Keratinocyte (primary cell): ENCODE results near the gene SYNE4. TPM values are rescaled to one million over a fixed set of nuclear protein-coding genes. Genes with fewer than 3 reads are reported as not detected.

Source experiments
- DNase-seq: peaks from one replicate; pipeline ENCODE4 v3.0.0-alpha.2; 2011; ENCODE audit warnings: low read depth, missing footprints, low spot score
- FAIRE-seq: peaks from 2 replicates; lab custom pipeline; 2011; peaks lifted over from hg19 to GRCh38; lab: Jason Lieb, UNC
- H2AFZ ChIP-seq: 2 replicates; pipeline ENCODE4 v1.6.0; 2012; ENCODE audit warnings: low read length, control low read depth, inconsistent platforms; ENCODE audit not compliant: control insufficient read depth
- H3K27ac ChIP-seq: 2 replicates; pipeline ENCODE4 v1.5.1; 2011; ENCODE audit warnings: low read length; ENCODE audit not compliant: control insufficient read depth, insufficient read depth
- H3K27me3 ChIP-seq: 3 replicates; pipeline ENCODE4 v1.6.0; 2011; ENCODE audit warnings: low read length; ENCODE audit not compliant: control insufficient read depth, insufficient read depth; ENCODE audit errors: extremely low read depth
- H3K36me3 ChIP-seq, 2 experiments: 2 replicates in 1 of 2; 3 replicates in 1 of 2; pipeline ENCODE4 v1.5.1; 2011; ENCODE audit warnings: low read length in 2 of 2, mild to moderate bottlenecking in 1 of 2; ENCODE audit not compliant: control insufficient read depth in 2 of 2, insufficient read depth in 2 of 2; ENCODE audit errors: extremely low read depth in 1 of 2
- H3K4me1 ChIP-seq: 3 replicates; pipeline ENCODE4 v1.5.1; 2011; ENCODE audit warnings: low read length; ENCODE audit not compliant: control insufficient read depth, insufficient read depth; ENCODE audit errors: extremely low read depth
- H3K4me2 ChIP-seq: 3 replicates; pipeline ENCODE4 v1.6.0; 2011; ENCODE audit warnings: low read depth, low read length; ENCODE audit not compliant: control insufficient read depth, insufficient read depth; ENCODE audit errors: extremely low read depth
- H3K4me3 ChIP-seq, 3 experiments: fragments of 200-600 bp in 1 of 3; sonication (generic) in 1 of 3; 2 replicates in 2 of 3; 3 replicates in 1 of 3; pipeline ENCODE4 v1.5.1; 2011 to 2016; ENCODE audit warnings: low read length in 3 of 3, mild to moderate bottlenecking in 3 of 3, control low read depth in 2 of 3, inconsistent platforms in 1 of 3, low read depth in 1 of 3, mixed read lengths in 1 of 3, mixed run types in 1 of 3, moderate library complexity in 1 of 3; ENCODE audit not compliant: control insufficient read depth in 2 of 3, insufficient read depth in 2 of 3; ENCODE audit errors: extremely low read depth in 1 of 3
- H3K79me2 ChIP-seq: 2 replicates; pipeline ENCODE4 v1.6.0; 2012; ENCODE audit warnings: low read length; ENCODE audit not compliant: control insufficient read depth, insufficient read depth
- H3K9ac ChIP-seq: 3 replicates; pipeline ENCODE4 v1.6.0; 2011; ENCODE audit warnings: low read length; ENCODE audit not compliant: control insufficient read depth, insufficient read depth; ENCODE audit errors: extremely low read depth
- H3K9me1 ChIP-seq: 3 replicates; pipeline ENCODE4 v1.6.0; 2011; ENCODE audit warnings: low read length; ENCODE audit not compliant: control insufficient read depth, insufficient read depth; ENCODE audit errors: extremely low read depth
- H3K9me3 ChIP-seq: 2 replicates; pipeline ENCODE4 v1.5.1; 2012; ENCODE audit warnings: low read depth, low read length; ENCODE audit not compliant: control insufficient read depth
- H4K20me1 ChIP-seq: 3 replicates; pipeline ENCODE4 v1.6.0; 2011; ENCODE audit warnings: low read length; ENCODE audit not compliant: control insufficient read depth, insufficient read depth; ENCODE audit errors: extremely low read depth
- EZH2 ChIP-seq: IDR thresholded peaks from one replicate; pipeline ENCODE4 v1.6.1; 2012; ENCODE audit warnings: inconsistent platforms, mild to moderate bottlenecking, low read length, moderate library complexity
- dilution Hi-C: fragments of 300-500 bp; cut with MboI; formaldehyde crosslinking; loops from one replicate; pipeline ENCODE4 v1.7.0; 2020; ENCODE audit warnings: low sequenced_read_pairs; ENCODE audit not compliant: extremely low pct_ligation_motif_present
- polyA plus RNA-seq, 5 experiments: library from polyadenylated mRNA; depleted of rRNA in 3 of 5; stranded (reverse) in 3 of 5; stranded (forward) in 1 of 5; unstranded in 1 of 5; fragments of >200 nt; gene quantifications; 1 replicate in 1 of 5; 2 replicates in 3 of 5; 3 replicates in 1 of 5; pipeline versions ENCODE4 v1.2.1 to v1.2.3, GENCODE V29; 2011 to 2012; ENCODE audit warnings: missing spikeins in 2 of 5, low read depth in 1 of 5, low replicate concordance in 1 of 5
- TF ChIP-seq, protein P1 (sequence below), 3 experiments: IDR thresholded peaks in 1 of 3; conservative IDR thresholded peaks in 1 of 3; optimal IDR thresholded peaks in 1 of 3; 2 replicates in 2 of 3; 3 replicates in 1 of 3; pipeline versions ENCODE3 to v1.5.1; 2011; ENCODE audit warnings: low read length in 3 of 3, mild to moderate bottlenecking in 3 of 3, moderate library complexity in 2 of 3, control low read depth in 1 of 3, inconsistent platforms in 1 of 3; ENCODE audit not compliant: insufficient read depth in 2 of 3; ENCODE audit errors: extremely low read depth in 1 of 3

SYNE4 gene
- polyA plus RNA-seq, 1 donor (not counting 4 experiments of a cell fraction or from before 2014, with no cell fraction given), result 0.28 TPM

DNA sequence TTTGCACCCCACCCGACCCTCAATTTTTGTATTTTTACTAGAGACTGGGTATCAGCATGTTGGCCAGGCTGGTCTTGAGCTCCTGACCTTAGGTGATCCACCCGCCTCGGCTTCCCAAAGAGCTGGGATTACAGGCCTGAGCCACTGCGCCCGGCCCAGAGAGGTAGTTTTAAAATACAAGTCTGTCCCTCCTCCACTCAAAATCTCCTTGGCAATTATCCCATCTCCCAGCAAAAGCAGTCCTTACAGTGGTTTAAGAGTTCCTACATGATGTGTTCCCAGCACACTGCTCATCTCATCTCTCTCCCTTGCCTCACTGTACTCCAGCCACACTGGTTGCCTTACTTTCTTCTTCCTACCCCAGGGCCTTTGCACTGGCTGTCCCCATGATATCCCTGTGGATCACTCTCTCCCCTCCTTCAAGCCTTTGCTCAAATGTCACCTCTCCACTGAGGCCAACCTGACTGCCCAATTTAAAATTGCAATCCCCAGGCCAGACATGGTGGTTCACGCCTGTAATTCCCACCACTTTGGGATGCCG lies 48.1 kb downstream of the SYNE4 start:
- FAIRE-seq (no peak), DNase-seq (no peak)
- no peaks in the 10 kb centered on the region for H3K79me2 ChIP-seq
- TF ChIP-seq EZH2, result no peak
- TF ChIP-seq, protein P1, sequence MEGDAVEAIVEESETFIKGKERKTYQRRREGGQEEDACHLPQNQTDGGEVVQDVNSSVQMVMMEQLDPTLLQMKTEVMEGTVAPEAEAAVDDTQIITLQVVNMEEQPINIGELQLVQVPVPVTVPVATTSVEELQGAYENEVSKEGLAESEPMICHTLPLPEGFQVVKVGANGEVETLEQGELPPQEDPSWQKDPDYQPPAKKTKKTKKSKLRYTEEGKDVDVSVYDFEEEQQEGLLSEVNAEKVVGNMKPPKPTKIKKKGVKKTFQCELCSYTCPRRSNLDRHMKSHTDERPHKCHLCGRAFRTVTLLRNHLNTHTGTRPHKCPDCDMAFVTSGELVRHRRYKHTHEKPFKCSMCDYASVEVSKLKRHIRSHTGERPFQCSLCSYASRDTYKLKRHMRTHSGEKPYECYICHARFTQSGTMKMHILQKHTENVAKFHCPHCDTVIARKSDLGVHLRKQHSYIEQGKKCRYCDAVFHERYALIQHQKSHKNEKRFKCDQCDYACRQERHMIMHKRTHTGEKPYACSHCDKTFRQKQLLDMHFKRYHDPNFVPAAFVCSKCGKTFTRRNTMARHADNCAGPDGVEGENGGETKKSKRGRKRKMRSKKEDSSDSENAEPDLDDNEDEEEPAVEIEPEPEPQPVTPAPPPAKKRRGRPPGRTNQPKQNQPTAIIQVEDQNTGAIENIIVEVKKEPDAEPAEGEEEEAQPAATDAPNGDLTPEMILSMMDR (optimal IDR thresholded peaks at IDR 0.05 in 1 of 3, IDR thresholded peaks at IDR 0.05 in 1 of 3, conservative IDR thresholded peaks at IDR 0.05 in 1 of 3; ENCODE audit: extremely low read depth in 1 of 3, insufficient read depth in 2 of 3, low read length in 3 of 3), result no peak
- dilution Hi-C loops, result no loop called here
- no peaks in the 10 kb centered on the region for H3K9me1 ChIP-seq
- peaks cover 33% of the 10 kb centered on the region for H3K27me3 ChIP-seq
- no peak overlapping the region for H3K4me3 ChIP-seq
- no peaks in the 10 kb centered on the region for H3K4me1 ChIP-seq
- peaks cover 4% of the 10 kb centered on the region for H4K20me1 ChIP-seq
- no peaks in the 10 kb centered on the region for H3K9me3 ChIP-seq
- H3K9ac ChIP-seq, result no peak overlapping the region
- H3K36me3 ChIP-seq, result no peaks in the 10 kb centered on the region
- H3K27ac ChIP-seq, result no peak overlapping the region
- no peak overlapping the region for H2AFZ ChIP-seq
- H3K4me2 ChIP-seq, result no peak overlapping the region

DNA sequence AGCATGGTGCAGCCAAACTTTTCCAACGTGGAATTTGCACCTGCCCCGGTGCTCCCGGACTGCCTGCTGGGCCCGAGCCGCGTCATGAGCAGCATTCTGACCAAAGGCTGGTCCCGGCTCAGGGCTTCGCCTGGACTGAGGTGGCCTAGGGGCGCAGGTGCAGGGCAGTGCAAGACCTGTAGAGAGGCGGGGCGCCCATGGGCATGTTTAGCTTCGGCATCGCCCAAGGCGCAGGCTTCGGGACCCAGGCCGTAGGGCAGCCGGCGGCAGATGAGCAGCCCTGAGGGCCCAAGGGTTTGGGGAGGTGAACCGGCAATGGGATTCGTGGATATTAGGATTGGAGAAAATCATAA lies 48.7 kb downstream of the SYNE4 start:
- Histone ChIP-seq H3K4me1 (no peaks in the 10 kb centered on the region), H3K27me3 (peaks cover 33% of the 10 kb centered on the region), H3K9me3 (no peaks in the 10 kb centered on the region), H3K27ac (no peak overlapping the region), H3K36me3 (no peaks in the 10 kb centered on the region), H4K20me1 (peaks cover 4% of the 10 kb centered on the region), H3K4me2 (no peak overlapping the region), H3K79me2 (no peaks in the 10 kb centered on the region), H3K9ac (no peak overlapping the region), H3K9me1 (no peaks in the 10 kb centered on the region), H2AFZ (no peak overlapping the region), H3K4me3 (no peak overlapping the region)
- no peak for FAIRE-seq
- no peak for DNase-seq
- dilution Hi-C loops, result no loop called here
- no peak for TF ChIP-seq EZH2
- TF ChIP-seq, protein P1 (optimal IDR thresholded peaks at IDR 0.05 in 1 of 3, IDR thresholded peaks at IDR 0.05 in 1 of 3, conservative IDR thresholded peaks at IDR 0.05 in 1 of 3; ENCODE audit: extremely low read depth in 1 of 3, insufficient read depth in 2 of 3, low read length in 3 of 3), result no peak
